ENCODE data around the gene TSKU. TPM values are rescaled to one million over a fixed set of nuclear protein-coding genes. Genes with fewer than 3 reads are reported as not detected.

The TSKU gene
- total RNA-seq, 2 experiments from 2014 or later, result 1.5 to 1.8 TPM

GRCh38 chr11:76764941-76765665 lies 18.1 kb upstream of the TSKU start:
- Histone ChIP-seq H3K4me2 (ENCODE audit: low read length) (no peak overlapping the region), H3K79me2 (ENCODE audit: insufficient read depth, low read depth, low read length) (no peaks in the 10 kb centered on the region), H3K9me3 (ENCODE audit: low read length) (no peaks in the 10 kb centered on the region), H3K36me3 (ENCODE audit: insufficient read depth, low read length) (no peaks in the 10 kb centered on the region), H2AFZ (ENCODE audit: low read length) (no peak overlapping the region), H3K9me2 (ENCODE audit: insufficient read depth, low read length) (no peaks in the 10 kb centered on the region), H4K20me1 (ENCODE audit: insufficient read depth, low read length) (no peaks in the 10 kb centered on the region), H3K27ac (ENCODE audit: low read depth, low read length, poor library complexity, severe bottlenecking) (no peak overlapping the region), H3K4me1 (ENCODE audit: insufficient read depth, low read length, poor library complexity, severe bottlenecking) (peaks cover 3% of the 10 kb centered on the region), H3K4me3 (ENCODE audit: low read depth, low read length, poor library complexity, severe bottlenecking) (no peak overlapping the region)
- intact Hi-C loops (cut with micrococcal nuclease; ENCODE audit: unreplicated experiment), result no loop called here
- DNase-seq (ENCODE audit: low spot score), result no peak
- ChIA-PET CTCF (ENCODE audit: unreplicated experiment) (no interaction called here), POLR2A (no interaction called here)
- BruUV-seq (replicated peaks), result no TSS peak
- no peak for TF ChIP-seq EZH2phosphoT487 (IDR thresholded peaks at IDR 0.05; ENCODE audit: borderline replicate concordance, low read depth, low read length)
- no peak for TF ChIP-seq CTCF (conservative IDR thresholded peaks at IDR 0.05; ENCODE audit: low read length)

- intact Hi-C loops (cut with micrococcal nuclease; ENCODE audit: unreplicated experiment), result no loop called here
- Histone ChIP-seq H3K9me3 (ENCODE audit: low read length) (no peaks in the 10 kb centered on the region), H2AFZ (ENCODE audit: low read length) (no peak overlapping the region), H4K20me1 (ENCODE audit: insufficient read depth, low read length) (no peaks in the 10 kb centered on the region), H3K4me2 (ENCODE audit: low read length) (no peak overlapping the region), H3K4me1 (ENCODE audit: insufficient read depth, low read length, poor library complexity, severe bottlenecking) (peaks cover 3% of the 10 kb centered on the region), H3K36me3 (ENCODE audit: insufficient read depth, low read length) (no peaks in the 10 kb centered on the region), H3K27ac (ENCODE audit: low read depth, low read length, poor library complexity, severe bottlenecking) (no peak overlapping the region), H3K4me3 (ENCODE audit: low read depth, low read length, poor library complexity, severe bottlenecking) (no peak overlapping the region), H3K79me2 (ENCODE audit: insufficient read depth, low read depth, low read length) (no peaks in the 10 kb centered on the region), H3K9me2 (ENCODE audit: insufficient read depth, low read length) (no peaks in the 10 kb centered on the region)
- ChIA-PET CTCF (ENCODE audit: unreplicated experiment) (no interaction called here), POLR2A (interaction anchor here (0.7 kb wide), 1 partner anchor 297 kb away, joined by 3 read pairs; no protein-coding TSS in a partner anchor)
- BruUV-seq (replicated peaks), result no TSS peak
- DNase-seq (ENCODE audit: low spot score), result no peak
- TF ChIP-seq EZH2phosphoT487 (IDR thresholded peaks at IDR 0.05; ENCODE audit: borderline replicate concordance, low read depth, low read length) (no peak), CTCF (conservative IDR thresholded peaks at IDR 0.05; ENCODE audit: low read length) (no peak)
These were observed 17.2 kb upstream of the TSKU start for GRCh38 chr11:76765863-76766350.

GRCh38 chr11:76766521-76766920 lies 16.6 kb upstream of the TSKU start:
- Histone ChIP-seq H3K9me2 (ENCODE audit: insufficient read depth, low read length) (no peaks in the 10 kb centered on the region), H2AFZ (ENCODE audit: low read length) (no peak overlapping the region), H3K27ac (ENCODE audit: low read depth, low read length, poor library complexity, severe bottlenecking) (no peak overlapping the region), H3K9me3 (ENCODE audit: low read length) (no peaks in the 10 kb centered on the region), H3K79me2 (ENCODE audit: insufficient read depth, low read depth, low read length) (no peaks in the 10 kb centered on the region), H3K4me1 (ENCODE audit: insufficient read depth, low read length, poor library complexity, severe bottlenecking) (peaks cover 3% of the 10 kb centered on the region), H3K4me2 (ENCODE audit: low read length) (no peak overlapping the region), H4K20me1 (ENCODE audit: insufficient read depth, low read length) (no peaks in the 10 kb centered on the region), H3K4me3 (ENCODE audit: low read depth, low read length, poor library complexity, severe bottlenecking) (no peak overlapping the region), H3K36me3 (ENCODE audit: insufficient read depth, low read length) (no peaks in the 10 kb centered on the region)
- no TSS peak for BruUV-seq (replicated peaks)
- intact Hi-C loops (cut with micrococcal nuclease; ENCODE audit: unreplicated experiment), result no loop called here
- no peak for TF ChIP-seq CTCF (conservative IDR thresholded peaks at IDR 0.05; ENCODE audit: low read length)
- POLR2A ChIA-PET, result interaction anchor here (0.7 kb wide), 1 partner anchor 296 kb away, joined by 3 read pairs; no protein-coding TSS in a partner anchor
- CTCF ChIA-PET (ENCODE audit: unreplicated experiment), result no interaction called here
- no peak for DNase-seq (ENCODE audit: low spot score)

Data from OCI-LY7 (cell line).